ENCODE results near the gene TEX2.

DNA sequence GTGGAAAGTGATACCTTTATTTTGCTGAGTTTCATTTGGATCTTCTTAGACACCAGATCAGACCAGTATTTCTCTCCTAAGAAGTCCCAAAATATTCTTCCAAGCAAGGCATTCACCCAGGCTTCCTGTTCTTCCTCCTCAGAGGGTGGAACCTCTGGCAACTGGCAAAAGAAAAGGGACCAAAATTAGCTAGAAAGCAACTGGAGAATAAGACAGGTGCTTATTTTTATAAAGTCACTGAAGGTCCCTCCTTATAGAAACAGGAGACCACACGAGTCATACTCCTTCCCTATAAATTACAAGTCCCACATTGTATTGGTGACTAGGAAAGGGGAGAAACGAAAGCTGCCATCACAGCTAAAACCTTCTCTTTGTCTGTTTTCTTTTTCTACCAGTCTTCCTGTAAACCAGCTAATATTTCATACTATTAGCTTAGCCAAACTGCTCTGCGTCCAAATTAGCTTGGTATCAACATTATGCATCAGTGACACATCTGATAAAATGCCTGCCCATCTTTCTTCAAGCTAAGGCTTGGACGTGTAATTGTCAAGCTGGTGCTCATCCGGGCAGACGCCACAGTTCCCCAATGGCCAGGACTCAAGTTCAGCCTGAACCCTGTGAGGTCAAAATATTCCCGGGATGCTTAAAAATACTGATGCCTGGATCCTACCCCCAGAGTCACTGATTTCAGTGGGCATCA lies 85.6 kb downstream of the TEX2 start:
- no peak for TF ChIP-seq CTCF (IDR thresholded peaks at IDR 0.05)
- TF ChIP-seq, protein P1, sequence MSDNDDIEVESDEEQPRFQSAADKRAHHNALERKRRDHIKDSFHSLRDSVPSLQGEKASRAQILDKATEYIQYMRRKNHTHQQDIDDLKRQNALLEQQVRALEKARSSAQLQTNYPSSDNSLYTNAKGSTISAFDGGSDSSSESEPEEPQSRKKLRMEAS (CRISPR knock-in tag; IDR thresholded peaks at IDR 0.05), result no peak
- TF ChIP-seq ATF6 (CRISPR knock-in tag; IDR thresholded peaks at IDR 0.05), result no peak
- TF ChIP-seq, protein P2, sequence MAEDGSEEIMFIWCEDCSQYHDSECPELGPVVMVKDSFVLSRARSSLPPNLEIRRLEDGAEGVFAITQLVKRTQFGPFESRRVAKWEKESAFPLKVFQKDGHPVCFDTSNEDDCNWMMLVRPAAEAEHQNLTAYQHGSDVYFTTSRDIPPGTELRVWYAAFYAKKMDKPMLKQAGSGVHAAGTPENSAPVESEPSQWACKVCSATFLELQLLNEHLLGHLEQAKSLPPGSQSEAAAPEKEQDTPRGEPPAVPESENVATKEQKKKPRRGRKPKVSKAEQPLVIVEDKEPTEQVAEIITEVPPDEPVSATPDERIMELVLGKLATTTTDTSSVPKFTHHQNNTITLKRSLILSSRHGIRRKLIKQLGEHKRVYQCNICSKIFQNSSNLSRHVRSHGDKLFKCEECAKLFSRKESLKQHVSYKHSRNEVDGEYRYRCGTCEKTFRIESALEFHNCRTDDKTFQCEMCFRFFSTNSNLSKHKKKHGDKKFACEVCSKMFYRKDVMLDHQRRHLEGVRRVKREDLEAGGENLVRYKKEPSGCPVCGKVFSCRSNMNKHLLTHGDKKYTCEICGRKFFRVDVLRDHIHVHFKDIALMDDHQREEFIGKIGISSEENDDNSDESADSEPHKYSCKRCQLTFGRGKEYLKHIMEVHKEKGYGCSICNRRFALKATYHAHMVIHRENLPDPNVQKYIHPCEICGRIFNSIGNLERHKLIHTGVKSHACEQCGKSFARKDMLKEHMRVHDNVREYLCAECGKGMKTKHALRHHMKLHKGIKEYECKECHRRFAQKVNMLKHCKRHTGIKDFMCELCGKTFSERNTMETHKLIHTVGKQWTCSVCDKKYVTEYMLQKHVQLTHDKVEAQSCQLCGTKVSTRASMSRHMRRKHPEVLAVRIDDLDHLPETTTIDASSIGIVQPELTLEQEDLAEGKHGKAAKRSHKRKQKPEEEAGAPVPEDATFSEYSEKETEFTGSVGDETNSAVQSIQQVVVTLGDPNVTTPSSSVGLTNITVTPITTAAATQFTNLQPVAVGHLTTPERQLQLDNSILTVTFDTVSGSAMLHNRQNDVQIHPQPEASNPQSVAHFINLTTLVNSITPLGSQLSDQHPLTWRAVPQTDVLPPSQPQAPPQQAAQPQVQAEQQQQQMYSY (CRISPR knock-in tag; IDR thresholded peaks at IDR 0.05), result no peak
- TF ChIP-seq ZNF121 (CRISPR knock-in tag; IDR thresholded peaks at IDR 0.05), result no peak
- no peak for TF ChIP-seq CBFB (CRISPR knock-in tag; IDR thresholded peaks at IDR 0.05; ENCODE audit: low read depth)
- TF ChIP-seq ZNF232 (CRISPR knock-in tag; IDR thresholded peaks at IDR 0.05), result no peak
- TF ChIP-seq, protein P3, sequence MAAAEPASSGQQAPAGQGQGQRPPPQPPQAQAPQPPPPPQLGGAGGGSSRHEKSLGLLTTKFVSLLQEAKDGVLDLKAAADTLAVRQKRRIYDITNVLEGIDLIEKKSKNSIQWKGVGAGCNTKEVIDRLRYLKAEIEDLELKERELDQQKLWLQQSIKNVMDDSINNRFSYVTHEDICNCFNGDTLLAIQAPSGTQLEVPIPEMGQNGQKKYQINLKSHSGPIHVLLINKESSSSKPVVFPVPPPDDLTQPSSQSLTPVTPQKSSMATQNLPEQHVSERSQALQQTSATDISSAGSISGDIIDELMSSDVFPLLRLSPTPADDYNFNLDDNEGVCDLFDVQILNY (CRISPR knock-in tag; IDR thresholded peaks at IDR 0.05), result no peak
- TF ChIP-seq, protein P4, sequence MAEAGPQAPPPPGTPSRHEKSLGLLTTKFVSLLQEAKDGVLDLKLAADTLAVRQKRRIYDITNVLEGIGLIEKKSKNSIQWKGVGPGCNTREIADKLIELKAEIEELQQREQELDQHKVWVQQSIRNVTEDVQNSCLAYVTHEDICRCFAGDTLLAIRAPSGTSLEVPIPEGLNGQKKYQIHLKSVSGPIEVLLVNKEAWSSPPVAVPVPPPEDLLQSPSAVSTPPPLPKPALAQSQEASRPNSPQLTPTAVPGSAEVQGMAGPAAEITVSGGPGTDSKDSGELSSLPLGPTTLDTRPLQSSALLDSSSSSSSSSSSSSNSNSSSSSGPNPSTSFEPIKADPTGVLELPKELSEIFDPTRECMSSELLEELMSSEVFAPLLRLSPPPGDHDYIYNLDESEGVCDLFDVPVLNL (CRISPR knock-in tag; IDR thresholded peaks at IDR 0.05; ENCODE audit: borderline replicate concordance, low read depth), result no peak
- TF ChIP-seq, protein P5, sequence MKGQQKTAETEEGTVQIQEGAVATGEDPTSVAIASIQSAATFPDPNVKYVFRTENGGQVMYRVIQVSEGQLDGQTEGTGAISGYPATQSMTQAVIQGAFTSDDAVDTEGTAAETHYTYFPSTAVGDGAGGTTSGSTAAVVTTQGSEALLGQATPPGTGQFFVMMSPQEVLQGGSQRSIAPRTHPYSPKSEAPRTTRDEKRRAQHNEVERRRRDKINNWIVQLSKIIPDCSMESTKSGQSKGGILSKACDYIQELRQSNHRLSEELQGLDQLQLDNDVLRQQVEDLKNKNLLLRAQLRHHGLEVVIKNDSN (CRISPR knock-in tag; IDR thresholded peaks at IDR 0.05), result no peak
- no peak for TF ChIP-seq KAT7 (CRISPR knock-in tag; IDR thresholded peaks at IDR 0.05; ENCODE audit: borderline replicate concordance)
- TF ChIP-seq FOXP1 (CRISPR knock-in tag; IDR thresholded peaks at IDR 0.05; ENCODE audit: borderline replicate concordance), result no peak
- no peak for TF ChIP-seq SOX15 (CRISPR knock-in tag; IDR thresholded peaks at IDR 0.05)
- TF ChIP-seq RORB (CRISPR knock-in tag; IDR thresholded peaks at IDR 0.05), result no peak

All from WTC11 (cell line).